Activated CD8-positive, alpha-beta memory T cell treated with anti-CD3 and anti-CD28 coated beads for 48 hours (primary cell): ENCODE results near the gene SRGAP1.
"Not testable (repeated sequence)": the region's sequence is repeated elsewhere in the genome, so short reads cannot be mapped to it uniquely, and the experiment has no call there.

ENCODE experiments used
- DNase-seq, 3 experiments: peaks; one replicate each; pipeline ENCODE4 v3.0.0-alpha.2; 2020; ENCODE audit warnings: low read depth in 2 of 3, low spot score in 2 of 3

The SRGAP1 gene

DNA sequence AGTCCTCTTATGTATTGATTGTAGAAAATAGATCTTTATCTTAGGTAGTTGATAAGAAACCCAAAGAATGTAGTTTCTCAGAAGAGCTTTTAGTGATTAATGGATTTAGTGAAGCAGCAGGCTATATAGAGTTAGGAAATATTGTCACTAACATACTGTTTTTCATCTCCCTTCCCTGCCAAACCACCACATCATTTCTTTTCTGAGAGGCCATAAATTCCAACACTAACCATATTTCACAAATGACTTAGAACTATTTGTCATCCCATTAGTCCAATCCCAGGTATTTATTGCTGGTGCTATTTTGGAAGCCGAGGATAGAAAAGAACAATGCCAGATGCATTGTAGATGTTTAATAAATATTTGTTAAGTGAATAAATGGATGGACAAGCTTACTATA lies 191.9 kb downstream of the SRGAP1 start:
- DNase-seq = no peak

DNA sequence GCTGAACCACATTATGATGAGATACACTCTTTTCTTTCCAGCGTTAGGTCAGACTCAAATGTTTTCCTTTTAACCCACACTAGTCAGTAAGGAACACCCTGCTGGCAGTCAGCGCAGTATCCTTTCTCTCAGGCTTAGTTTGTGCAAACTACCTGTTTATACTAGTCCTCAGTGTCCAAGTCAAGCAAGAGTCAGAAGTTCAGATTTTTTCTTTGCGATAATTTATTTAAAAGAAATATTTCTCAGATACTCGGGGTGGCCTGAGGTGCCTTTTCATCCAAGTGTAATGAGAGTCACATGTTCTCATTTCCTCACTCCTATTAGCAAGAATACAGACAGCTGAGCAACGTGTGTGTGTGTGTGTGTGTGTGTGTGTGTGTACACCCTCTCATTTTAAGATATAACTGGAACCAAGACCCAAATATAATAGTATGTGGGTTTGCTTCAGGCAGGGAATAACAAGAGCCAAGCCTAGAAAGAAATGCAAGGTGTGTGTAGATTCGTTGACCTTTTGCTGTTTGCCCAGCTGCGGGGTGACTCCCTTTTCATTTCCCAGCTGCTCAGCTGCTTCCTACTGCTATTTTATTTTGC lies 194.9 kb downstream of the SRGAP1 start:
- no peak for DNase-seq

DNA sequence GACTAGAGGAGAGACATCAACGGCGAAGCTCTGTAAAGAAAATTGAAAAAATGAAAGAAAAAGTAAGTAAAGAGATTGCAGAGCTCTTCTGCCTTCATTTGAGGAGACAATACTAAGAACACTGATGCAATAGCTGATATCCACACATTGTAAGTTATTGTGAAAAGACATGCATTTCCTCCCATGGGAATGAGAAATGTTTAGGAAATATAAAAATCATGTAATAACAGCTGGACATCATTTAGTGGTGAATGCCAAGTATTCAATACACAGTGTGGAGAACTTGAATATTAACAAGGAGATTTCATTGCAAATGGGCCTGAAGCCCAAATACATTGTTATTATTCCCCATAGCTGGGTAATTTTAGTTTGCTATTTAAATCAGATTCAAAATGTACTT lies 198.4 kb downstream of the SRGAP1 start:
- DNase-seq = no peak

DNA sequence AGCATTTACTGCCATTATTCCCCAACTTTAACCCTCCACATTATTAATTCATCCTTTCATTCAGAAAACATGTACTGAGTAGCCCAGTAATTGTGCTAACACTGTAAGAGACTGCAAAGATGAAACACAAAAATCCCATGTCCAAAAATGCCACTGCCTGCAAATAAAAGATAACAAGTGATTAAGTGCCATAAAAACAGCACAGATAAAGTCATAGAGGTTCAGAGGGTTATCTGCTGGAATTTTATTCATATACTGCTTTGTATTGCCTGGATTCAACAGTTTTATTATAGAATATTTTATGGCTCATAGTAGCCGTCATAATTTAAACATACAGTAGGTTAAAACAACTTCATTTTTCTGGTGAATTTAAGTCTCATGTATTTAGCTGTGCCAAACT lies 199.7 kb downstream of the SRGAP1 start:
- DNase-seq = no peak

DNA sequence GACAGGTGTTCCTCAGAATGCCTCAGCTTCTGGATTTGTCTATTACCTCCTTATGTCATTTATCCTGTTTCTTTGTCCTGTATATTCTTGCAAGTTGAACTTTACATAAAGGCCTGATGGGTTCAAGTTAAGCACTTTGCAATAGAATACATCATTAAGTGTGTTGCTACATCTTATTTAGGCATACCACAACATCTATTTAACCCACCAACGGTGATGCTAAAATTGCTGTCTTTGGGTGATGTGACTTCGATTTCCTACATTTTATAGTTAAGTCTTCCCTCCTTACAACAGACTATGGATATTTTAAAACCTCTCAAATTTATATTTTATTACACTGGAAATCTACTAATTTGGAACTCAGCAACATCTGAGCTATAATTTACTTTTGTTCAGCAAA lies 206.6 kb downstream of the SRGAP1 start:
- no peak for DNase-seq

DNA sequence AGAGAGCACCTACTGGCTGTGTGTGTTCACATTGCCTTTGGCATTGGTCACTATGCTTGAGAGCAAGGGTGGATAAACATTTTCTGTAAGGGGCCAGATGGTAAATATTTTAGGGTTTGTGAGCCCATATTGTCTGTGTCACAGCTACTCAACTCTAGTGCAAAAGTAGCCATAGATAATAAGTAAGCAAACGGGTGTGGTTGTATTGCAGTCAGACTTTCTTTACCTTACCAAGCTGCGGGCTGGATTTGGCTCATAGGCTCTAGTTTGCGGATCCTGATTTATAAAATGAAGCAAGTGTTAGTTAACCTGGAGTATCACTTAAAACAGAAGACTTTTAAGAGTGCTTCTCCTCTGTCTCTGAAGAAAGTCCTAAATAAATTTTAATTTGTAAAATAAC lies 208.6 kb downstream of the SRGAP1 start:
- DNase-seq = no peak

DNA sequence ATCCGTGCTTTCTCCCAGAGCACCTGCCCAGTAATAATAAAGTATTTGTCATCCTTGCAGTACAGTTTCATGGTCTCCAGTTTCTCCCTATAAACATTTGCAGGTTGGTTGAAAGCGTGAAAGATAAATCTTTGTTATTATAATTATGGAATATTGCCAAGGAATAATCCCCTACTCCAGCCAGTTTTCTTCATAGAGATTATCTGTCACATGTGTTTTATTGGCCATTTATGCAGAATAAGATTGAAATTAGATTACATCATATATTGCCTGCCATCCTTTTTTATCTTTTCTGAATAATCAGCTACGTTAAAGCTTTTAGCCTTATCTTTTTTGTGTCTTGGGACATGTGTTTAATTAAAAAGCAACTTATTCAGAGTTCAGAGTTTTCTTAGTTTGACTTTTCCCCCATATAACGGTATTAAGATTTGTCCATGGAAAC lies 209.6 kb downstream of the SRGAP1 start:
- no peak for DNase-seq

DNA sequence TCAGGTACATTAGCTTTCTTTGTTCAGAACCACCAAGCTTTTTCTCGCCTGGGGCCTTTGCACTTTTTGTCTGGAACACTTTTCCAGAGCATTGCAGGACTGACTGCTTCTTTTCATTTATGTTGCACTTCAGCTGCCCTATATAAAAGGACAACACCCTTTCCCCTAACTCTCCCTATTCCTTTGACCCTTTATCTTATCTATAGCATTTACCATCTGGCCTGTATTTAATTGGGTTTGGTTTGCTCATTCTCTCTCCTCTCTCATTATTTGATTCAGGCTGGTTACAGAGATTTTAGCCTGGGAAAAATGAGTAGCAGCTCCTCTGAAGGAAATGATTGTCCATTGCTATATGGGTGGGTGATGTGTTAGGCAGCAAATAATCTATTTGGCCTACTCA lies 212.2 kb downstream of the SRGAP1 start:
- DNase-seq = no peak

DNA sequence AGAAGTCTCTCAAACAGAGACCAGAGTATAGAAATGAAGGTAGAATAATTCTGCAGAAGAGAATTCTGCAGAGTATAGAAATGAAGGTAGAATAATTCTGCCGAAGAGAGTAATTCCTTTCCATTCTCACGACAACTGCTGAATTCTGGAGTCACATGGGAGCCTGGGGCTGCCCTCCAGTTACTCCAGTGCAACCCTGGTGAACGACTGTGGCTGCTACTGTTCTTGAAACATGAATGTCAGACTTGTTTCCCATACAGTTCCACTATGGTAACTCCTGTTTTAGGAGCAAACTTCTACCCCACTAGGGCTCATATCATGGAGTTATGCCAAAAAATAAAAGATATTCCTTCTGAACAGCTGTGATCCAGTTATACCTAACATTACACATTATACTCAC lies 213.2 kb downstream of the SRGAP1 start:
- DNase-seq = no peak

DNA sequence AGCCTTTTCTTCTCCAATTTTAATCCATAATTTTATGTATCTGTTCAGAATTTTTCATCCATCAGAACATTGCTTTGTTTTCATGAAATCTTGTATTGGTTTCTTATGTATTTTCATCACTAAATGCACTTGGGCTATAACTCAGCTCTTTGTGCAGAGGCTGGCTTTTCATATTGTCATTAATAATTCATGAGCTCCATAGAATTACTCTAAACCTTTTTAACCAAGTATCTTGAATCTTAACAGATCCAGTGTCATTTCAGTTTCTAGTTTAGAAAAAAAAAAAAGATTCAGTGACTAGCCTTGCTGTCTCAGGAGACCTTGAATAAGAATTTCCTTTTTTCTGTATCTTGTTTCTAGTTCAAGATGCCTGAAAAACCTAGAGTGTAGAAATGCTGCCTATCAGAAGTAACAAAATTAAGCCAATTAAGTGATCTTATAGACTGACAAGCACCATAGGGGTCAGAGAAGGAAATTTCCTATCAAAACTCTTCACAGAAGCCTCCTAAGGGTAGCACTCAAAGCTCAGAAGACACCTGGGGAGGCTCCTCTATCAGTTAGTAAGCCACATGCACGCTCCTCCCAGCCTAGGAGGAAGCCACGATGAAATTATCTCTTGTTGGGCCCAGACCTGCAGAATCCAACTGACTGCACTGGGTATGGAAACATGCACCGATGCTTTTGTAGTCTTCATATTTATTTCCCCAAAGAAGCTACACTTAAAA lies 214.2 kb downstream of the SRGAP1 start:
- no peak for DNase-seq

DNA sequence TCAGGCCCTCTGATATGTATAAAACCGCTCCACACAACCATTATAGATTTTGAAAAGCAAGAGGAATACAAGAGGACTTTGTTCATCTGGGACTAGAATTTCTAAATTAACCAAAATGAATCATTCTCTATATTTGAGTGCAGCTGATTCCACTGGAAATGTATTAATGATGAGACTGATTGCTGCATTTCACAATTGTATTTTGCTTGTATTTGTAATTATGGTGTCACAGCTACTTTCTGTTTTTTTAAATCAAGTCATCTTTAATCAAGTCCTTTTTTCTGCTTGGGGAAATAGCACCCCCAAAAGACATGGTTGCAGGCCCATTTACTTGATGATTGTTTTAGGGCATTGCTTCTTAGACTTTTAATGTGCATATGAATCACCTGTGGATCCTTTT lies 215.2 kb downstream of the SRGAP1 start:
- DNase-seq = no peak

DNA sequence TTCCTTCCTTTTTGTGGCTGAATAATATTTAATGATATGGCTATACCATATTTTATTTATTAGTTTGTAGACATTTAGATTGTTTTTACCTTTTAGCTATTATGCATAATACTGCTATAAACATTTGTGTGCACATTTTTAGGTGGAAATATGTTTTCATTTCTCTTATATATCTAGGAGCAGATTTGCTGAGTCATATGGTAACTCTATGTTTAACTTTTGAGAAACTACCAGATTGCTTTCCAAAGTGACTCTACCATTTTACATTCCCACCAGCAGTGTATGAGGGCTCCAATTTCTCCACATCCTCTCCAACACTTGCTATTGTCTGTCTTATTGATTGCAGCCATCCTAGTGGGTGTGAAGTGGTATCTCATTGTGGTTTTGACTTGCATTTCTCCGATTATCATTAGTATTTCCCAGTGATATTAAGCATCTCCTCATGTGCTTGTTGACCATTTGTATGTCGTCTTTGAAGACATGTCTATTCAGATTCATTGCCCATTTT lies 217.4 kb downstream of the SRGAP1 start:
- DNase-seq = no peak

DNA sequence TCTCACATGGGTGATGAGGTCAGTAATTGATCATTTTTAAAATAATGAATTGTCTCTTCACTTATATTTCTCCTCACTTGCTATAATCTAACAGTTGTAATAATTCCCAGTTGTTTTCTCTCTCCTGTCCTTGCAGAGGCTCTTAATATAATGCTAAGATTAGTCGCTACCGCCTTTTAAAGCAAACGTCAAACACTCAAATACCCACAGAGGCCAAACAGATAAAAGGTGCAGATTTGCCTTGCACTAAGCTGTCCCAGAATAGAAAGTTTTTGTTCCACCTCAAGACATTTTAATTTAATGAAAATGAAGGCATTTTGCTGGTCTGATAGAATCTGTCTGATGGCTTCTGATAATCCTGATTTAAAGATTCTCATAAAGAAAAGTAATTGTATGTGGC lies 218.6 kb downstream of the SRGAP1 start:
- DNase-seq = no peak

DNA sequence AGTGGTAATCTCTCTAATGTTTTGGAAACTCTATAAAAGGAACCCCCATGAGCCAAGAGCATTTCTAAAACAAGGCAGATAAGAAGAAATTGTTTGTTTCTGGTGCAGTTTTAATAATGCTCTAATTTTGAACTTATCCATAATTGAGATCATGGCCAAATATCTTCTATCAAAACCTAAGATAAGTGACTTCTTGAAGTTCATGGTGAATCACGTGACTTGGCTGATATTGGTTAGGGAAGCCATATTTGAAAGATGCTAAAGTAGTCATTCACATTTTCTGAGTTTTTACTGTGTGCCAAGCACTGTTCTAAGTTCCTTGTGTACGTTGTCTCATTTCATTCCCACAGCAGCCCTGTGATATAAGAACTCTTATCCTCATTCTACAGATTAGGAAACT lies 219.7 kb downstream of the SRGAP1 start:
- no peak for DNase-seq

DNA sequence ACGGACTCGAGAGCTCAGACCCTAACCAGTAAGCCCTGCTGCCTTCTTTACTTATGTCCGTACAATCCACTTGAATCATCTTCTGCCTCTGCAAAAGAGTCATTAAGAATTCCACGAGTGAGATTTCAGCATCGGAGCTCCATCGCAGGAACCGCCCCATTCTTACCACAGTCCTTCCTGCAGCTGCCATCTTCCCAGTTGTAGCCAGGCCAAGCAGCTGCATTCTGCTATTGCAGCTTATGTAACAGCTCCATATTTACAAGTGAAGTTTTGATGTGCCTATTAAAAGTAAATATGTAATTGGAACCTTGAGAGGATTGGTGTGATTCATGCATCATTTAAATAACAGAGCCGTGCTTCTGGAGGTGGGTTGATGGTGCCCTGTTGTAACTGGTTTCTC lies 220.2 kb downstream of the SRGAP1 start:
- no peak for DNase-seq

DNA sequence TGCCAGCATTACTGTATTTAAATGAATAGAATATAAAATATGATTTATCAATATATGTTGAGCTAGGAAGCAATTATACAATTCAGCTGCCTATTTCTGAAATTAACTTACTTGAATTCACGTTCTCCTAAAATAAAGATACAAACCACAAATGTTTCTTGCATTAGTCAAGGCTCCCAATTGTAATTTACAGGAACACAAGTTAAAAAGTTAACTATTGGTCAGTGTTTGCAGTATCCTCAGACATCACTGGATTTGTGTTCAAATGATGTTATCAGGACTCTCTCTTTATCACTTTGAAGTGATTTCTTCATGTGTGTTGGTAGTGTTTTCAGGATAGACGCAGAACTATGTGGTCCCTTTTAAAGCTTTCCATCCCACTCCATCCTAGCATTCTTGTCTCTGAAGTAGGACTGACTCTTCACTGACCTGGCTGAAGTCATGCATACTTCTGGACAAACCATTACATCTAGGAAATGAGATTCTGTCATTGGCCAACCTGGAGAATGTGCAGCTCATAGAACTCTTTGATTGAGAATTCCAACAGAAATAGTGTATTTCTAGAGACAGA lies 221.5 kb downstream of the SRGAP1 start:
- no peak for DNase-seq

DNA sequence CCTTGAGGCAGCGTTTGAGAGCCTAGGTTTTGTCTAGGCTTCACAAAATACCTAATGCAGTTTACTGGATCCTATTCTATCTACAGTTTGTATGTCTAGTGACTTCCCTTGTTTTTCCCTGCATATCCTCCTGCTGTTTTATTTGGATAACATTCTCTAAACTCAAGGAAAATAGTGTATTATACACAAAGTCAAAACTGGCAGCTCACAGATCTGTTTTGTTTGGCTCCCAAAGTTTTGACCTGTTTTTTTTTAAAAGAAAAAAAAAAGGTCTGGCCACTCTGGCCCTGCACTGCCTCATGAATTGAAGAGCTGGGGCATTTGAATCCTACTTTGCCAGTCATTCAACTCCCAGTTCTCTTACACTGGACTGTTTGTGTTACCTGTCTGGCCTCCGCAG lies 222.3 kb downstream of the SRGAP1 start:
- DNase-seq = no peak

DNA sequence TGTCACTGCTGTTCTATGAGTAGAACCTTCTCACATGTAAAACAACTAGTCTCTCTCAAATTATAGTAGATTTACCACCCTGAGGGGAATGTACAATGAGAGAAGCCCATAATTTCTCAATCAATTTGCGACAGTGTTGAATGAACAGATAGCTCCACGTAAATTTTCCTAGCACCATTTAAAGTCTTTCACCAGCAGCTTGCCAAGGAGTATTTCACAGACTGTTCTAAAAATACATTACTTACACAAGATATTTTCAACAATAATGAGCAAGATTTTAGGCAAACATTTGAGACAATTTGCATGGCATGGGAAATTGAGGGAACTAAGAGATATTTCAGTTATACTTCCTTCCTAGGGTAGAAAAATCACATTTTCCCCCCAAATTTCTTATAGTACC lies 226.0 kb downstream of the SRGAP1 start:
- DNase-seq = no peak

DNA sequence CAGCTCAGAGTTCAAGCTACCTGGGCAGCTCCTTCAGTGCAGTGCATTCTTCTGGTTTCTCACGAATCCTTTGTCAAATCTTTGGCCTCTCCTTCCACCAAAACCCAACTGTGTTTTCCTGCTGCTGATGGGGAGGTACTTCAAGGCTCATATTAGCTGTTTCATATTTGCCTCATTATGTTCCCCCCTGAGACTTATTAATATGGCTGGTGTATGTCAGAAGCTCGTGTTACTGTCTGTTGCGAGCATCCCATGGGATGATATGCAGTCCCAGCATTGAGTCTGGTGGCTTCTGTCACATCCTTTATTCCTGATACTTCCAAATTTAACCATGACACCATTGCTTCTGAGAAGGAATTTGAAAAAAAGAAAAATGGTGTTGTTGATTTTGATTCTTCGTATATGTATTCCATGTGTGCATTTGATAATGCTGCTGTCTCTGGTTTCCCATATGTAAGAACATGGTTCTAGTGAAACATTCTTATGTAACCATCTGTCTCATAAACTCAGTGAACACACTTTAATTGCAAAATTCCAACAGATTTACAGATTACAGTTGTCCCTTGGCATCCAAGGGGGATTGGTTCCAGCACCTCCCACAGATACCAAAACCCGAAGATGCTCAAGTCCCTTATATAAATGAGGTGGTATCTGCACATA lies 228.5 kb downstream of the SRGAP1 start:
- no peak for DNase-seq

DNA sequence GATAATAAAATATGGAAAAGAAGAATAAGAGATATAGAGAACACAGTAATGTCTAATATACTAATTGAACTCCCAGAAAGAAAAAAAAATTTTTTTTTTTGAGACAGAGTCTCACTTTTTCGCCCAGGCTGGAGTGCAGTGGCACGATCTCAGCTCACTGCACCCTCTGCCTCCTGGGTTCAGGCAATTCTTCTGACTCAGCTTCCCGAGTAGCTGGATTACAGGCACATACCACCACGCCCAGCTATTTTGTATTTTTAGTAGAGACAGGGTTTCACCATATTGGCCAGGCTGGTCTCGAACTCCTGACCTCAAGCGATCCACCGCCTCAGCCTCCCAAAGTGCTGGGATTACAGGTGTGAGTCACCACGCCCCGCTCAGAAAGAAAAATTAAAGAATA lies 232.1 kb downstream of the SRGAP1 start:
- not testable (repeated sequence) for DNase-seq

DNA sequence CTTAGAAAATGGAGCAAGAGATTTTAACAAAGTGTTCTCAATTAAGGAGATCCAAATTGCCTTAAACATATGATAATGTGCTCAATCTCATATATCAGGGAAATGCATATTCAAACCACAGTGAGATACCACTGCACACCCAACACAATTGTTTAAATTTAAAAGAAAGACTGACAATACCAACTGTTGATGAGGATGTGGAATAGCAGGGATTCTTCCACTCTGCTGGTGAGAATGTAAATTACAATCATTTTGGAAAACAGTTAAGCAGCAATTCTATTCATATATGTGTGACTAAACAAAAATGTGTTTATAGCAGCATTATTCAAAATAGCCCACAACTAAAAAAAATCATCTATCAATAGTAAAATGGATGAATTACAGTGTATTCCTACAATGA lies 233.4 kb downstream of the SRGAP1 start:
- no peak for DNase-seq
